Trophoblast cell (in vitro differentiated cells and primary cell): Measurements from ENCODE around the gene ABTB2.

ENCODE experiments used
- DNase-seq, 2 donors: peaks; one replicate each; pipeline ENCODE4 v3.0.0-alpha.2; 2016
- H2AFZ ChIP-seq: 2 replicates; pipeline ENCODE4 v1.6.1; 2013; ENCODE audit warnings: low read length, moderate library complexity, mild to moderate bottlenecking; ENCODE audit not compliant: insufficient read depth, poor library complexity
- H2AK5ac ChIP-seq: 2 replicates; pipeline ENCODE4 v1.6.1; 2013; ENCODE audit warnings: mild to moderate bottlenecking, low read length
- H2BK120ac ChIP-seq: 2 replicates; pipeline ENCODE4 v1.6.1; 2013; ENCODE audit warnings: low read length, mild to moderate bottlenecking, moderate library complexity; ENCODE audit not compliant: insufficient read depth, poor library complexity
- H2BK12ac ChIP-seq: 2 replicates; pipeline ENCODE4 v1.6.1; 2013; ENCODE audit warnings: mild to moderate bottlenecking, low read length, moderate library complexity
- H2BK5ac ChIP-seq: 2 replicates; pipeline ENCODE4 v1.6.1; 2013; ENCODE audit warnings: low read length, low read depth, moderate library complexity, mild to moderate bottlenecking; ENCODE audit not compliant: poor library complexity
- H3K14ac ChIP-seq: 2 replicates; pipeline ENCODE4 v1.6.1; 2013; ENCODE audit warnings: mild to moderate bottlenecking, low read length
- H3K18ac ChIP-seq: 2 replicates; pipeline ENCODE4 v1.6.1; 2013; ENCODE audit warnings: mild to moderate bottlenecking, low read length
- H3K23ac ChIP-seq: 2 replicates; pipeline ENCODE4 v1.6.1; 2013; ENCODE audit warnings: low read length
- H3K27ac ChIP-seq: 2 replicates; pipeline ENCODE4 v1.5.1; 2013; ENCODE audit warnings: low read depth, mild to moderate bottlenecking, inconsistent platforms, low read length, moderate library complexity
- H3K27me3 ChIP-seq: 2 replicates; pipeline ENCODE4 v1.6.1; 2013; ENCODE audit warnings: inconsistent platforms, mild to moderate bottlenecking, low read length, moderate library complexity; ENCODE audit not compliant: insufficient read depth
- H3K36me3 ChIP-seq, 2 experiments: 1 replicate in 1 of 2; 2 replicates in 1 of 2; pipeline ENCODE4 v1.6.1; 2013; ENCODE audit warnings: low read length in 2 of 2, mild to moderate bottlenecking in 2 of 2, moderate library complexity in 1 of 2; ENCODE audit not compliant: insufficient read depth in 2 of 2, control insufficient read depth in 1 of 2
- H3K4ac ChIP-seq: 2 replicates; pipeline ENCODE4 v1.6.1; 2013; ENCODE audit warnings: low read depth, mild to moderate bottlenecking, low read length, moderate library complexity
- H3K4me1 ChIP-seq, 2 experiments: 1 replicate in 1 of 2; 2 replicates in 1 of 2; pipeline ENCODE4 v1.6.1; 2013; ENCODE audit warnings: low read length in 2 of 2, mild to moderate bottlenecking in 2 of 2, moderate library complexity in 1 of 2; ENCODE audit not compliant: insufficient read depth in 2 of 2, control insufficient read depth in 1 of 2
- H3K4me2 ChIP-seq: 2 replicates; pipeline ENCODE4 v1.6.1; 2013; ENCODE audit warnings: inconsistent platforms, mild to moderate bottlenecking, low read length, moderate library complexity
- H3K4me3 ChIP-seq: 2 replicates; pipeline ENCODE4 v1.5.1; 2013; ENCODE audit warnings: mild to moderate bottlenecking, low read depth, low read length, inconsistent platforms
- H3K79me1 ChIP-seq: one replicate; pipeline ENCODE4 v1.6.1; 2013; ENCODE audit warnings: low read length
- H3K79me2 ChIP-seq: 2 replicates; pipeline ENCODE4 v1.6.1; 2013; ENCODE audit warnings: low read length, mild to moderate bottlenecking; ENCODE audit not compliant: control insufficient read depth, insufficient read depth, poor library complexity
- H3K9ac ChIP-seq: 2 replicates; pipeline ENCODE4 v1.6.1; 2013; ENCODE audit warnings: mild to moderate bottlenecking, low read length
- H3K9me3 ChIP-seq: 2 replicates; pipeline ENCODE4 v1.6.1; 2013; ENCODE audit warnings: low read depth, mild to moderate bottlenecking, control low read depth, inconsistent platforms, low read length; ENCODE audit not compliant: insufficient read depth
- H4K12ac ChIP-seq: 2 replicates; pipeline ENCODE4 v1.6.1; 2013; ENCODE audit warnings: low read depth, mild to moderate bottlenecking, low read length, moderate library complexity
- H4K8ac ChIP-seq: 2 replicates; pipeline ENCODE4 v1.6.1; 2013; ENCODE audit warnings: low read depth, mild to moderate bottlenecking, low read length, moderate library complexity
- H4K91ac ChIP-seq: one replicate; pipeline ENCODE4 v1.6.1; 2013; ENCODE audit warnings: low read depth, mild to moderate bottlenecking, low read length, moderate library complexity
- WGBS: extraction: QIAGEN DNeasy Blood & Tissue Kit; methylation state at CpG from one replicate; pipeline ENCODE4 v1.1.7; 2013; ENCODE audit warnings: missing lambda C conversion rate; ENCODE audit not compliant: insufficient read length, insufficient coverage; ENCODE audit errors: extremely low coverage; 5-methylcytosine and 5-hydroxymethylcytosine counted together

The ABTB2 gene

DNA sequence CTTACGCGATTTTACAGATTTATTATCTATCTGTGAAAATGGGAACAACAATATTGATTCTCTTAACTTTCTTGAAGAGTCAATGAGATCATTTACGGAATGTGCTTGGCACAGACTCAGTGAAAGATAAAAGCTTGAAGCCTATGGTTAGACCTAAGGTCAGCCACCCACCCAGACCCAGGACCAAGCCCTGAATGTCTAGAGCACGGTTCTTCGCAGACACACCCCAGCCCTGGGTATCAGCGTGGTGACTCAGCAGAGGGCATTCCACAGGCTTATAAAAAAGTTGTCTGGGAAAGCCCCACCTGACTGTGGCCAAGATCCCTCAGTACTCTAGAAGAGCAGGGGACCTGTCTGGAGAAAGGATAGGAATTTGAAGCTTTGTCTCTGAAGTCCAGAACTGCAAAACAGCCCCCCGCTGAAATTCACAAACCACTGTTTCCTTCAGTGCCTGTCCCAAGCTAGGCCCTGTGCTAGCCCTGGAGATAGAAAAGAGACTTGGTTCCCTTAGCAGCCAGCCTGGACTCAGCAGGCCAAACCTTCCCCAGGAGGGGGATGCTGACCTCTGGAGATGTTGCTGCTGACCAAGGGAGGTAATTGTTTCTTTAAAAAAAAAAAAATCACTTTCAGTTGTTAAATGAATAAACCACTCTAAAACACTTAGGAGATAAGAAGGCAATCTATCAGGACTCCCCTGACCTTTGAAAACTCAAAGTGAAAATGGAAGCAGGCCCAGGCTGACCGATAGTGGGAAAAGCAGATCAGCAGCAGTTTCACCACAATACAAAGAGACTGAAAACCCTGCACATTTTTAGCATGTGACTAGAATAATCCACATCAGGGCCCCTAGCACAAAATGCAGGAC, 114.0 kb downstream of the ABTB2 start:
- Histone ChIP-seq H3K79me1 (peaks cover 10% of the 10 kb centered on the region), H2BK5ac (no peak overlapping the region), H3K4me1 (peaks cover 15 to 26% of the 10 kb centered on the region in 2 experiments), H2BK12ac (no peak overlapping the region), H3K79me2 (peaks cover 2% of the 10 kb centered on the region), H3K4me3 (no peak overlapping the region), H2AK5ac (no peak overlapping the region), H3K9ac (no peak overlapping the region), H3K18ac (no peak overlapping the region), H3K4ac (no peak overlapping the region), H4K8ac (no peak overlapping the region), H2BK120ac (no peak overlapping the region), H3K36me3 (no peaks in the 10 kb centered on the region), H4K12ac (no peak overlapping the region), H2AFZ (no peak overlapping the region), H3K14ac (no peak overlapping the region), H3K4me2 (no peak overlapping the region), H3K27me3 (no peaks in the 10 kb centered on the region), H3K9me3 (no peaks in the 10 kb centered on the region), H3K27ac (peak overlapping the region; percentile 77), H3K23ac (no peak overlapping the region), H4K91ac (peak overlapping the region; percentile 62)
- WGBS, result no CpG with 5 or more reads among the region's 8 CpGs
- peak; percentile 82 to 87 for DNase-seq

DNA sequence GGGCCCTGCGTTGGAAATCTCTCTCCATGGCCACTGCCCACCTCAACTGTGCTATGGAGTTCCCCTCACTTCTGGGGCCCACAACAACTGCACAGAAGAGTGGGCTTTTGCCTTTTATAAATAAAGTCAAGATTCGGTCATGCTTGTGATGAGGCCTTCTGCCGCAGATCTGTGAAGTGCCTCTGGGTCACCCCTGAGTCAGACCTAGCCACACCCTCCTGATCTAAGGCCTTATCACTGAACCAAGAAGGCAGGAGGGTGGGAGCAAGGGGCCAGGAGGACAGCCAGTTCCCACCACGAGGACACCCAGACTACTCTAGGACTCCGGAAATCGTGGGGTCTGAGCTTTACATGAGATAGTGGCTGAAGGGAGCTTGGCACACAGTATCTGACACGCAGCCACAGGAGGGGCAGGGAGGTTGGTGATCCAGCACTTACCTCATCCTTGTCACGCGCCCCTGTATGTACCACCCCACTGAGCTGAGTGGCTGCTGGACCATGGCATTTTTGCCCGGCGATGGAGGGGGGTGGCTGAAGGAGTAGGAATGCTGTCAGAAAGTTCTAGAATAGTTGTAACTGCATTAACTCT, 115.7 kb downstream of the ABTB2 start:
- Histone ChIP-seq H4K91ac (no peak overlapping the region), H3K27ac (no peak overlapping the region), H3K14ac (peak overlapping the region; percentile 18), H2AK5ac (peak overlapping the region; percentile 9), H3K4me2 (no peak overlapping the region), H4K12ac (no peak overlapping the region), H2BK5ac (no peak overlapping the region), H3K9ac (no peak overlapping the region), H2BK12ac (peak overlapping the region; percentile 28), H3K4me3 (no peak overlapping the region), H3K4me1 (peaks cover 15 to 26% of the 10 kb centered on the region in 2 experiments), H3K36me3 (no peaks in the 10 kb centered on the region), H3K79me2 (peaks cover 2% of the 10 kb centered on the region), H3K79me1 (peaks cover 10% of the 10 kb centered on the region), H2BK120ac (peak overlapping the region; percentile 2), H3K18ac (no peak overlapping the region), H3K4ac (no peak overlapping the region), H3K27me3 (no peaks in the 10 kb centered on the region), H3K9me3 (no peaks in the 10 kb centered on the region), H3K23ac (no peak overlapping the region), H2AFZ (no peak overlapping the region), H4K8ac (no peak overlapping the region)
- DNase-seq, result no peak
- no CpG with 5 or more reads among the region's 11 CpGs for WGBS

DNA sequence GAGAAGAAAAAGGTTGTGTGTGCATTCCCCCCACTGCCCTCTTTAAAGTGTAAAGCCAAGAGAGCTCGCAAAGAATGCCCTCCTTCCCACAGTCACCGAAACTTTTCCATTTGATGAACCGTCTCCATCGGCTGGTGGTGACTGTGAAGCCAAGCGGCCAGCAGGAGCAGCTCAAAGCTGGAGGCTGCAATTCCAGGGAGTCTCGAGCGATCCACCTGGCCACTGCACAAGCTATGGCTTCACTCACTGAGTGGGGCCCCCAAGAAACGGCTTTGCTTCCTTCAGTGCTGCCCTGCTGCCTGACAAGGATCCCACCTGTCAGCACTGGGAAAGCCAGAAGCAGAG, 117.7 kb downstream of the ABTB2 start:
- H3K79me1 ChIP-seq, result peaks cover 13% of the 10 kb centered on the region
- WGBS, result no CpG with 5 or more reads among the region's 8 CpGs
- peak overlapping the region; percentile 71 for H3K14ac ChIP-seq
- H3K9me3 ChIP-seq, result no peaks in the 10 kb centered on the region
- H3K4me2 ChIP-seq, result no peak overlapping the region
- no peaks in the 10 kb centered on the region for H3K36me3 ChIP-seq
- no peak overlapping the region for H3K27ac ChIP-seq
- no peak overlapping the region for H4K8ac ChIP-seq
- no peak overlapping the region for H2AK5ac ChIP-seq
- no peak overlapping the region for H4K12ac ChIP-seq
- no peaks in the 10 kb centered on the region for H3K27me3 ChIP-seq
- peak; percentile 57 to 79 for DNase-seq
- no peak overlapping the region for H3K23ac ChIP-seq
- no peak overlapping the region for H2BK120ac ChIP-seq
- H3K79me2 ChIP-seq, result peaks cover 3% of the 10 kb centered on the region
- no peak overlapping the region for H2BK5ac ChIP-seq
- H2AFZ ChIP-seq, result no peak overlapping the region
- H3K4me1 ChIP-seq, result peaks cover 19 to 24% of the 10 kb centered on the region in 2 experiments
- no peak overlapping the region for H3K4ac ChIP-seq
- no peak overlapping the region for H3K4me3 ChIP-seq
- H4K91ac ChIP-seq, result peak overlapping the region; percentile 34
- H3K9ac ChIP-seq, result no peak overlapping the region
- H3K18ac ChIP-seq, result no peak overlapping the region
- no peak overlapping the region for H2BK12ac ChIP-seq

DNA sequence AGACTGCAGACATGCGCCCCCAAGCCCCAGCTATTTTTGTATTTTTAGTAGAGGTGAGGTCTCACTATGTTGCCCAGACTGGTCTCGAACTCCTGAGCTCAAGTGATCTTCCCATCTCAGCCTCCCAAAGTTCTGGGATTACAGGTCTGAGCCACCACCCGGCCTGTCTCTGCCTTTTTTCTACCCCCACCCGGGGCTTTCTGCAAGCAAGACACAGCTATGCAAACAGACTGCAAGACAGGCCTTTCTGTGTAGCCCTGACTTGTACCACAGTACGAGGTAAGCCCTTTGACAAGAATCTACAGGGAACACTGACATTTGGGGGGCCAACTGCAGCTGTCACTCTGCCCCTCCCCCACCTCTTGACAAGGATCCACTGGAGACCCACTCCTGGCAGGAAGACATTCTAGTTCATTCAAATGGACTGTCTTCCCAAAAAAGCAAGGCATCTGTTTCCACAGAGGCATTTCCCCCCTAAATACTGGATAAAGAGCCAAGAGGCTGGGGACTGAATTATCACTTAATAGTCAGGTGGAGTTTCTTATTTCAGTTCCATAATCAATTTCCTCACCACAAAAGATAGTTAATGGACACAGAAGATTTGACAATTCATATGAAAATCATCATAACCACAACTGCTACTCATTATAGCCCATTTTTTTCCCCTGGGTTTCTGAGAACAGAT, 118.2 kb downstream of the ABTB2 start:
- no peak overlapping the region for H3K4ac ChIP-seq
- H3K4me2 ChIP-seq, result no peak overlapping the region
- no peak overlapping the region for H3K18ac ChIP-seq
- no peak overlapping the region for H2AFZ ChIP-seq
- H3K9me3 ChIP-seq, result no peaks in the 10 kb centered on the region
- peak overlapping the region; percentile 30 for H4K8ac ChIP-seq
- H2AK5ac ChIP-seq, result no peak overlapping the region
- H4K12ac ChIP-seq, result no peak overlapping the region
- peaks cover 13% of the 10 kb centered on the region for H3K79me1 ChIP-seq
- no peak overlapping the region for H2BK12ac ChIP-seq
- H3K27me3 ChIP-seq, result no peaks in the 10 kb centered on the region
- H3K4me1 ChIP-seq, result peaks cover 17 to 22% of the 10 kb centered on the region in 2 experiments
- H3K27ac ChIP-seq, result peak overlapping the region; percentile 31
- H3K14ac ChIP-seq, result no peak overlapping the region
- H3K23ac ChIP-seq, result no peak overlapping the region
- H2BK120ac ChIP-seq, result no peak overlapping the region
- no peak overlapping the region for H3K4me3 ChIP-seq
- no peak overlapping the region for H2BK5ac ChIP-seq
- no peaks in the 10 kb centered on the region for H3K36me3 ChIP-seq
- H4K91ac ChIP-seq, result peak overlapping the region; percentile 20
- no CpG with 5 or more reads among the region's 5 CpGs for WGBS
- DNase-seq, result peak in 1 of 2 donors; percentile 34
- no peak overlapping the region for H3K9ac ChIP-seq
- peaks cover 3% of the 10 kb centered on the region for H3K79me2 ChIP-seq
